Activated CD8-positive, alpha-beta memory T cell treated with anti-CD3 and anti-CD28 coated beads, Interleukin-2, amount 50 U/mL, for 4 hours (primary cell): ENCODE results near the gene BHMT2.
A peak's percentile ranks its signal among the peaks of the same experiment; 100 is the strongest.

Experiments
- DNase-seq: peaks from one replicate; pipeline ENCODE4 v3.0.0-alpha.2; 2020

BHMT2 gene

GRCh38 chr5:79124607-79125006, 55.0 kb downstream of the BHMT2 start:
- DNase-seq: no peak

GRCh38 chr5:79130781-79131180, 61.2 kb downstream of the BHMT2 start:
- DNase-seq: no peak

DNA sequence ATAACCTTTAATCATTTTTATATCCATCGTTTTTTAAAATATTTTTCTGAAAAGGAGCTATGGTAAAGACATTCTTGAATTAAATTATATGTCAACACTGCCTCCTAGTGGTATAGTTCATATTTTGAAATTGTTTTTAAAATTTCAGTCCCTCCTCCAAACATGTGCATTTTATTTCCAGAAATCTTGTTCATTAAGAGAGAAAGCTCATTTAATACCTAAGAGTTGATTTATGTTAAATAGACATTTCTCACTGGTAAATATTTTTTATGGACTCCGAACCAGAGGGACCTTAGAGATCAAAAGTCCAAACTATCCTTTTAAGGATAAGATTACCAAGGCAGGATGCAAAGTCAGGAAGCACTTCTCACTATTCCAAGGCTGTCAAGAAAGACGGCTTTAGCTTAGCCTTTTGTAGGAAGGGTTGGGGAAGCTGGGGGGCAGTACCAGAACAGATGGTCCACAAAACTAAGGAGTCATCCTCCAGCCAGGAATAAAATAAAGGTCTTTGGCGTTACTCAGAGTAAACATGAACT, 63.6 kb downstream of the BHMT2 start:
- no peak for DNase-seq

- peak; percentile 62 for DNase-seq
These were observed 64.3 kb downstream of the BHMT2 start for GRCh38 chr5:79133657-79134451.

DNA sequence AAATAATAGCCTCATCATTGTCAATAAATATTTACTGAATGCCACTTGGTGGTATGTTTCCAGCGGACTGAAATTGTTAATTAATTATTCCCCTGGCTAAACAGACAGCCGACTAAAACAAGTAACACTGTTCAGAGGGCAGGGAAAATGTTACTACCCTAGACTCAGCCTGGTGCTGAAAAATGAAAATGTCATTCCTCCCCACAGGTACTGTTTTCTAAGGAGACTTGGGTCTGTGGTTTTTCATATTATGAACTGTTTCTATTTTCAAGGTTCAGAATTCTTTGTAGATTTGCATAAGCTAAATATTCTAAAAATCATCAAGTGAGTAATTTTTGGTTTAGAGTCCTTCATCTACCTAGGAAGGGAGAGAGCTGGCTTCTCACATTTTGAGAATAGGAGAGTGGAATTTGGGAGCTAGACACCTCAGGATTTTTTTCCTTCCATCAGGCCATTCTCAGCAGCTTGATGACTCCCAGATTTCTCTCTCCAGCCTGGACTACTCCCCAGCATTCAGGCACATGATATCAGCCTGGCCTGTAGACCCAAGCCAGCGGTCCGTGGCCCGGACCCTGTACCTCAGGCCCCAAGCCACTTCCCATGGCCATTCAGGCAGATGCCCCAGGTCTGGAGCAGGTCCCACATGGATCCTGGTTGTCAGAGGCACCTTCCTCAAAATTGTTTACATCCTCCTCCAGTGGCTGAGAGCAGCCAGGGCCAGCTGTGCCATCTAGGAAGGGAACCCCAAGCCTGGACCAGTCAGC, 66.4 kb downstream of the BHMT2 start:
- no peak for DNase-seq

- DNase-seq: no peak
These were observed 67.1 kb downstream of the BHMT2 start for GRCh38 chr5:79136618-79137017.
